PC-3 (cell line): ENCODE measurements around the gene AZI2. TPM values are rescaled to one million over a fixed set of nuclear protein-coding genes. Genes with fewer than 3 reads are reported as not detected.

Source experiments
- ATAC-seq: fragments of 200-7000 bp; cut with Tn5 transposase; 2 replicates; pipeline ENCODE4 v1.9.1; 2020; ENCODE audit warnings: mild to moderate bottlenecking, moderate library complexity
- BruUV-seq: library from RNA; stranded (reverse); fragments of 400-500 nt; replicated peaks from 2 replicates; lab custom pipeline; 2021; lab: Mats Ljungman, UMichigan
- CTCF ChIA-PET: fragments of 300-600 bp; sonication (Branson Sonifier 250); formaldehyde crosslinking; loops from one replicate; lab custom pipeline; 2022; ENCODE audit warnings: antibody characterized with exemption; lab: Charles Lee
- POLR2A ChIA-PET: fragments of 300-600 bp; sonication (Branson Sonifier 250); formaldehyde crosslinking; loops from one replicate; lab custom pipeline; 2022; ENCODE audit warnings: antibody characterized with exemption; ENCODE audit not compliant: unreplicated experiment; lab: Charles Lee
- DNase-seq: peaks from one replicate; pipeline ENCODE4 v3.0.0-alpha.2; 2015
- H2AFZ ChIP-seq: fragments of 300-600 bp; sonication (generic); 2 replicates; pipeline ENCODE4 v1.6.0; 2016; ENCODE audit warnings: antibody characterized with exemption, low read length
- H3F3A ChIP-seq: fragments of 300-600 bp; sonication (generic); one replicate; pipeline ENCODE4 v1.6.0; 2017; ENCODE audit warnings: antibody characterized with exemption, low read length, control low read depth, mild to moderate bottlenecking; ENCODE audit not compliant: unreplicated experiment
- H3K27ac ChIP-seq: fragments of 300-600 bp; sonication (generic); 2 replicates; pipeline ENCODE4 v1.5.1; 2016; ENCODE audit warnings: mild to moderate bottlenecking, low read length
- H3K27me3 ChIP-seq: fragments of 300-600 bp; sonication (generic); 2 replicates; pipeline ENCODE4 v1.6.1; 2016; ENCODE audit warnings: low read length, mixed read lengths
- H3K36me3 ChIP-seq: fragments of 300-600 bp; sonication (generic); 2 replicates; pipeline ENCODE4 v1.6.1; 2016; ENCODE audit warnings: low read depth, mixed run types, low read length, mixed read lengths
- H3K4me1 ChIP-seq: fragments of 300-600 bp; sonication (generic); 2 replicates; pipeline ENCODE4 v1.5.1; 2016; ENCODE audit warnings: low read length; ENCODE audit not compliant: insufficient read depth
- H3K4me2 ChIP-seq: fragments of 300-600 bp; sonication (generic); 2 replicates; pipeline ENCODE4 v1.6.0; 2016; ENCODE audit warnings: low read length
- H3K4me3 ChIP-seq: fragments of 300-600 bp; sonication (generic); 2 replicates; pipeline ENCODE4 v1.5.1; 2016; ENCODE audit warnings: mild to moderate bottlenecking, low read length, mixed read lengths
- H3K79me2 ChIP-seq: fragments of 300-600 bp; sonication (generic); 2 replicates; pipeline ENCODE4 v1.6.1; 2017; ENCODE audit warnings: low read length, mixed read lengths
- H3K9ac ChIP-seq: fragments of 300-600 bp; sonication (generic); 2 replicates; pipeline ENCODE4 v1.6.0; 2016; ENCODE audit warnings: mild to moderate bottlenecking, low read length
- H3K9me2 ChIP-seq: fragments of 300-600 bp; sonication (generic); replicated peaks from 2 replicates; pipeline ENCODE4 v1.6.1; 2016; ENCODE audit warnings: mixed run types, low read length, mixed read lengths
- H3K9me3 ChIP-seq: fragments of 300-600 bp; sonication (generic); 2 replicates; pipeline ENCODE4 v1.6.1; 2016; ENCODE audit warnings: low read length, mixed read lengths
- H4K20me1 ChIP-seq: fragments of 300-600 bp; sonication (generic); 2 replicates; pipeline ENCODE4 v1.6.1; 2016; ENCODE audit warnings: low read length, mixed read lengths
- EZH2 ChIP-seq: fragments of 300-600 bp; sonication (generic); IDR thresholded peaks from one replicate; pipeline ENCODE4 v1.6.1; 2017; ENCODE audit warnings: antibody characterized with exemption, mild to moderate bottlenecking, low read length; ENCODE audit not compliant: unreplicated experiment
- EZH2phosphoT487 ChIP-seq: fragments of 300-600 bp; sonication (generic); IDR thresholded peaks from 2 replicates; pipeline ENCODE4 v1.6.1; 2018; ENCODE audit warnings: mild to moderate bottlenecking, antibody characterized with exemption, low read length, borderline replicate concordance
- intact Hi-C: fragments of 100-400 bp; cut with micrococcal nuclease; formaldehyde crosslinking; loops from 2 replicates; pipeline ENCODE4 v1.9.0; 2023
- total RNA-seq: library from RNA; depleted of rRNA; stranded (reverse); fragments of >200 nt; gene quantifications from 2 replicates; pipeline ENCODE4 v1.2.3, GENCODE V29; 2014
- TF ChIP-seq, protein P1 (sequence below): fragments of 300-600 bp; sonication (generic); conservative IDR thresholded peaks from 2 replicates; pipeline ENCODE4 v1.5.1; 2017; ENCODE audit warnings: antibody characterized with exemption, low read depth, mild to moderate bottlenecking, low read length

The AZI2 gene
- total RNA-seq, 1 experiment from 2014 or later = 40.4 TPM

DNA sequence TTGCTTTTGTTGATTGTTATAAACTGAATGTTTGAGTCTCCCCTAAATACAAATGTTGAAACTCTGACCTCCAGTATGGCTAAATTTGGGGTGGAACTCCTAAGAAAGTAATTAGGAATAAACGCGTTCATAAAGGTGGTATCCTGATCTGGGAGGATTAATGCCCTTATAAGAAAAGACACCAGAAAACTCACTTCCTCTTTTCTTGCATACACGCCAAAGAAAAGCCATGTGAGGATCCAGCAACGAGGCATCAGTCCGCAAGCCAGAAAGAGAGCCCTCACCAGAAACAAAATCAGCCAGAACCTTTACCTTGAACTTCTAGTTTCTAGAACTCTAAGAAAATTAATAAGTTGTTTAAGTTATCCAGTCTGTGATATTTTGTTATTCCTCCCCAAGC, 37.4 kb upstream of the AZI2 start:
- H3K27ac ChIP-seq = no peak overlapping the region
- CTCF ChIA-PET = no interaction called here
- 0 out of 2 replicates have a peak, but pooled peaks cover 3% of the 10 kb centered on the region for H3K9me2 ChIP-seq
- H3K9ac ChIP-seq = no peak overlapping the region
- H4K20me1 ChIP-seq = no peaks in the 10 kb centered on the region
- intact Hi-C loops = no loop called here
- no peak overlapping the region for H3K4me3 ChIP-seq
- TF ChIP-seq EZH2phosphoT487 (no peak), EZH2 (no peak)
- TF ChIP-seq, protein P1, sequence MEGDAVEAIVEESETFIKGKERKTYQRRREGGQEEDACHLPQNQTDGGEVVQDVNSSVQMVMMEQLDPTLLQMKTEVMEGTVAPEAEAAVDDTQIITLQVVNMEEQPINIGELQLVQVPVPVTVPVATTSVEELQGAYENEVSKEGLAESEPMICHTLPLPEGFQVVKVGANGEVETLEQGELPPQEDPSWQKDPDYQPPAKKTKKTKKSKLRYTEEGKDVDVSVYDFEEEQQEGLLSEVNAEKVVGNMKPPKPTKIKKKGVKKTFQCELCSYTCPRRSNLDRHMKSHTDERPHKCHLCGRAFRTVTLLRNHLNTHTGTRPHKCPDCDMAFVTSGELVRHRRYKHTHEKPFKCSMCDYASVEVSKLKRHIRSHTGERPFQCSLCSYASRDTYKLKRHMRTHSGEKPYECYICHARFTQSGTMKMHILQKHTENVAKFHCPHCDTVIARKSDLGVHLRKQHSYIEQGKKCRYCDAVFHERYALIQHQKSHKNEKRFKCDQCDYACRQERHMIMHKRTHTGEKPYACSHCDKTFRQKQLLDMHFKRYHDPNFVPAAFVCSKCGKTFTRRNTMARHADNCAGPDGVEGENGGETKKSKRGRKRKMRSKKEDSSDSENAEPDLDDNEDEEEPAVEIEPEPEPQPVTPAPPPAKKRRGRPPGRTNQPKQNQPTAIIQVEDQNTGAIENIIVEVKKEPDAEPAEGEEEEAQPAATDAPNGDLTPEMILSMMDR = no peak
- no peaks in the 10 kb centered on the region for H3F3A ChIP-seq
- no peak overlapping the region for H2AFZ ChIP-seq
- H3K4me1 ChIP-seq = no peaks in the 10 kb centered on the region
- H3K9me3 ChIP-seq = no peaks in the 10 kb centered on the region
- ATAC-seq (no peak), DNase-seq (no peak)
- POLR2A ChIA-PET = no interaction called here
- no peak overlapping the region for H3K4me2 ChIP-seq
- H3K79me2 ChIP-seq = no peaks in the 10 kb centered on the region
- BruUV-seq = no TSS peak
- H3K27me3 ChIP-seq = no peaks in the 10 kb centered on the region
- H3K36me3 ChIP-seq = no peaks in the 10 kb centered on the region

DNA sequence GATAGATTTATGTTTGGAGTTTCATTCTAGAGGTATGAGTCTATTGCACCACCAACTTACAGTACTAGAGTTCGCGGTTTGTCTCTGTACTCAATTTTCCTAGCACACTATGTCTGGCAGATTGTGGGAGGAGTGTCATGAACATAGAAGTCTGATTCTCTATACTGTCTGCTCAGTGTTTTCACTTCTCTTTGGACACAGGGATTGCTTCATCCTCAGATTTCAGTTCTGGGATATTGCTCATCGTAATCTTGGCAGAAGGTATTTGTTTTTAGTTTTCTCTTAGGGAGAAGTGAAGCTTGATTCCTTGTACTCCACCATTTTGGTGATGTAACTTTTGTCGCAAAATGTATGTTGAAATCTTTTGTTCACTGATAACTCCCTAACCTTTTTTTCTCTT, 27.8 kb upstream of the AZI2 start:
- TF ChIP-seq, protein P1 = no peak
- TF ChIP-seq EZH2phosphoT487 = no peak
- no peak for TF ChIP-seq EZH2
- Histone ChIP-seq H3K79me2 (no peaks in the 10 kb centered on the region), H2AFZ (no peak overlapping the region), H3K4me3 (no peak overlapping the region), H4K20me1 (no peaks in the 10 kb centered on the region), H3K9ac (no peak overlapping the region), H3K4me1 (no peaks in the 10 kb centered on the region), H3K36me3 (no peaks in the 10 kb centered on the region), H3K9me2 (no peaks in the 10 kb centered on the region), H3K27ac (no peak overlapping the region), H3K27me3 (no peaks in the 10 kb centered on the region), H3K9me3 (no peaks in the 10 kb centered on the region), H3K4me2 (no peak overlapping the region), H3F3A (no peaks in the 10 kb centered on the region)
- BruUV-seq = no TSS peak
- intact Hi-C loops = no loop called here
- DNase-seq = no peak
- CTCF ChIA-PET = no interaction called here
- ATAC-seq = no peak
- POLR2A ChIA-PET = no interaction called here

DNA sequence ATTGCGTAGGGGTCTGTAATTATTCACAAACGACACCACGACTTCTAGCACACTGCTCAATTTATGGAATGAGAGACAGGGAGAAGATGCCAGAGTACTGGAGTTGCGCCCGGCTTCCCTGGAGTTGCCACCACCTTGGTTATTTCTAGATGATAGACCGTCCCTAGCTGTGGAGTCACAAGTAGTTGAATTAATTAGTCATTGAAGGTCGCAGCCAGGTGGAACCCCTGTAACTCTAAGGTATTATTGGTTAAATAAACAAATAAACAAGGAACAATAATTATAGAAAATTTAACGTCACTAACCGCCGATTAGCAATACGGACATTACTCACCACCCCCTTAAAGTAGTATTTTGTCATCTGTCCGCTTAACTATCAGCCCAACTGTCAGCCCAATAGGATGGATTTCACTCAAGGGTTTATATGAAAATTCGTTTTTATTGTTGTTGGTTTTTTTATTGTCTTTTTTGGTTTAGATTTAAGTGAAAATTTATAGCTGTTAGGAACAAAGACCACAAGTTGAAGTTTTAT, 911 bp upstream of the AZI2 start:
- ATAC-seq = peak; percentile 14
- peaks cover 50% of the 10 kb centered on the region for H3K79me2 ChIP-seq

More for the DNA sequence above, 911 bp upstream of the AZI2 start:
- no peaks in the 10 kb centered on the region for H3F3A ChIP-seq
- no peaks in the 10 kb centered on the region for H3K9me2 ChIP-seq
- intact Hi-C loops = loop anchor here (1.0 kb wide), 1 partner anchor 108 kb away; the partner anchor contains the start of gene CMC1
- peaks cover 34% of the 10 kb centered on the region for H3K4me1 ChIP-seq
- POLR2A ChIA-PET = no interaction called here
- H3K9me3 ChIP-seq = no peaks in the 10 kb centered on the region
- peak overlapping the region; percentile 88 for H3K4me2 ChIP-seq
- H2AFZ ChIP-seq = peak overlapping the region; percentile 91
- H4K20me1 ChIP-seq = peaks cover 19% of the 10 kb centered on the region; the same call in 1 of the 2 replicates
- no peak for TF ChIP-seq EZH2phosphoT487
- TF ChIP-seq, protein P1 = no peak
- TF ChIP-seq EZH2 = no peak
- peak overlapping the region; percentile 84 for H3K27ac ChIP-seq
- H3K4me3 ChIP-seq = peak overlapping the region; percentile 85
- CTCF ChIA-PET = interaction anchor here (0.5 to 0.7 kb wide), 2 partner anchors 34 to 323 kb away, joined by 3 read pairs; no protein-coding TSS in a partner anchor
- H3K27me3 ChIP-seq = no peaks in the 10 kb centered on the region
- BruUV-seq = TSS peak; percentile 67
- DNase-seq = peak; percentile 55
- peak overlapping the region; percentile 89 for H3K9ac ChIP-seq
- no peaks in the 10 kb centered on the region for H3K36me3 ChIP-seq
